Kidney (tissue), 14 donors: ENCODE data around the gene REM2. TPM values are rescaled to one million over a fixed set of nuclear protein-coding genes. Genes with fewer than 3 reads are reported as not detected.
A peak's percentile ranks its signal among the peaks of the same experiment; 100 is the strongest.

Experiments
- DNase-seq, 5 donors: peaks; one replicate each; pipeline ENCODE4 v3.0.0-alpha.2; 2013 to 2020
- FAIRE-seq: peaks from 2 replicates; lab custom pipeline; 2012; peaks lifted over from hg19 to GRCh38; lab: Jason Lieb, UNC
- H3K27ac ChIP-seq, 2 donors: one replicate each; pipeline ENCODE4 v1.7.0; 2013; ENCODE audit warnings: low read depth in 2 of 2, low read length in 2 of 2, inconsistent platforms in 1 of 2
- H3K27me3 ChIP-seq: one replicate; pipeline ENCODE4 v1.7.1; 2013; ENCODE audit warnings: low read length, inconsistent platforms; ENCODE audit not compliant: control insufficient read depth, insufficient read depth
- H3K36me3 ChIP-seq, 3 donors: one replicate each; pipeline versions ENCODE4 v1.7.0 to v1.7.1; 2013; ENCODE audit warnings: low read length in 3 of 3, control low read depth in 1 of 3, inconsistent platforms in 1 of 3; ENCODE audit not compliant: insufficient read depth in 3 of 3, control insufficient read depth in 2 of 3
- H3K4me1 ChIP-seq, 3 donors: one replicate each; pipeline versions ENCODE4 v1.7.0 to v1.7.1; 2013; ENCODE audit warnings: low read length in 3 of 3, inconsistent platforms in 1 of 3, low read depth in 1 of 3; ENCODE audit not compliant: control insufficient read depth in 2 of 3, insufficient read depth in 2 of 3
- H3K4me3 ChIP-seq, 3 donors: one replicate each; pipeline versions ENCODE4 v1.7.0 to v1.8.1; 2013; ENCODE audit warnings: low read length in 3 of 3, control low read depth in 1 of 3, inconsistent platforms in 1 of 3
- H3K9ac ChIP-seq, 3 donors: one replicate each; pipeline versions ENCODE4 v1.7.0 to v1.7.1; 2013; ENCODE audit warnings: low read length in 3 of 3, control low read depth in 1 of 3, inconsistent platforms in 1 of 3
- H3K9me3 ChIP-seq, 3 donors: one replicate each; pipeline versions ENCODE4 v1.7.0 to v1.7.1; 2013; ENCODE audit warnings: low read length in 3 of 3, control low read depth in 1 of 3, inconsistent platforms in 1 of 3; ENCODE audit not compliant: control insufficient read depth in 2 of 3, insufficient read depth in 1 of 3
- intact Hi-C: fragments of 100-400 bp; cut with DNase I; formaldehyde crosslinking; loops from one replicate; pipeline ENCODE4 v1.11.1; 2022
- polyA plus RNA-seq: library from polyadenylated mRNA; stranded (reverse); fragments of 350-450 nt; fragmentation: Illumina TruSeq; extraction: RNeasy Lipid Tissue Mini Kit (QIAGEN cat#74804); gene quantifications from one replicate; pipeline ENCODE4 v1.2.3, GENCODE V29; 2014; ENCODE audit warnings: low read depth, low replicate concordance; ENCODE audit not compliant: insufficient read depth
- total RNA-seq: library from RNA; stranded (reverse); fragmentation: NEBNext Ultra II Directional; extraction: Animal tissue kit (Norgen Biotek cat#: 25700); gene quantifications from one replicate; pipeline ENCODE4 v1.2.1, GENCODE V29; 2021
- TF ChIP-seq, protein P1 (sequence below): IDR thresholded peaks from 3 replicates; pipeline ENCODE4 v1.5.1; 2012; ENCODE audit warnings: mild to moderate bottlenecking, moderate library complexity, borderline replicate concordance; ENCODE audit not compliant: insufficient read depth; ENCODE audit errors: extremely low read depth
- donor health status: control.
- donor health status: control.
- donor health status: control.
- donor health status: control.
- donor health status: control.
- donor health status: DM: yes; HTN: yes; CAD: no.
- donor health status: Normal renal cell carcinoma (clear cell type).

The REM2 gene
- total and polyA plus RNA-seq, 2 donors from 2014 or later = 0.63 to 0.77 TPM

DNA sequence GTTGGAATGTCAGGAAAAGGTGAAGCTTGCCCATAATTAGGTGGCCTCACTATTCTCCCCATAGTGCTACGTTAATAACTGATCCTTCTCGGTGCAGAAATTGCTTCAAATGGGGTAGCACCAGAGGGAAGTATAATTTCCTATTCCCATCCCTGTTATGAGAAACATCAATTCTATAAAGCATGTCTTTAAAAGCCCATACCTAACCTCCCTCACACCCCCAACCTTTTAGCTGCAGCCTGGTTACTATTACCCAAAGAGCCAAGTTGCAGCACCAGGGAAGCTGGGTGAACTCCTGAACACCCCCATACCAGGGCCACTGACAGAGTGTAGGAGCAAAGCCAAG is 20.7 kb downstream of the REM2 start:
- H3K27me3 ChIP-seq = no peaks in the 10 kb centered on the region
- peak overlapping the region in 1 of 3 donors; percentile 26 for H3K9ac ChIP-seq
- H3K4me1 ChIP-seq = peaks cover 0 to 11% (median 0%) of the 10 kb centered on the region in 3 donors
- TF ChIP-seq, protein P1, sequence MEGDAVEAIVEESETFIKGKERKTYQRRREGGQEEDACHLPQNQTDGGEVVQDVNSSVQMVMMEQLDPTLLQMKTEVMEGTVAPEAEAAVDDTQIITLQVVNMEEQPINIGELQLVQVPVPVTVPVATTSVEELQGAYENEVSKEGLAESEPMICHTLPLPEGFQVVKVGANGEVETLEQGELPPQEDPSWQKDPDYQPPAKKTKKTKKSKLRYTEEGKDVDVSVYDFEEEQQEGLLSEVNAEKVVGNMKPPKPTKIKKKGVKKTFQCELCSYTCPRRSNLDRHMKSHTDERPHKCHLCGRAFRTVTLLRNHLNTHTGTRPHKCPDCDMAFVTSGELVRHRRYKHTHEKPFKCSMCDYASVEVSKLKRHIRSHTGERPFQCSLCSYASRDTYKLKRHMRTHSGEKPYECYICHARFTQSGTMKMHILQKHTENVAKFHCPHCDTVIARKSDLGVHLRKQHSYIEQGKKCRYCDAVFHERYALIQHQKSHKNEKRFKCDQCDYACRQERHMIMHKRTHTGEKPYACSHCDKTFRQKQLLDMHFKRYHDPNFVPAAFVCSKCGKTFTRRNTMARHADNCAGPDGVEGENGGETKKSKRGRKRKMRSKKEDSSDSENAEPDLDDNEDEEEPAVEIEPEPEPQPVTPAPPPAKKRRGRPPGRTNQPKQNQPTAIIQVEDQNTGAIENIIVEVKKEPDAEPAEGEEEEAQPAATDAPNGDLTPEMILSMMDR = no peak
- peaks cover 31 to 66% (median 52%) of the 10 kb centered on the region in 3 donors for H3K36me3 ChIP-seq
- intact Hi-C loops = no loop called here
- no peak overlapping the region for H3K4me3 ChIP-seq
- H3K27ac ChIP-seq = no peak overlapping the region
- H3K9me3 ChIP-seq = no peaks in the 10 kb centered on the region
- DNase-seq (no peak), FAIRE-seq (no peak)

DNA sequence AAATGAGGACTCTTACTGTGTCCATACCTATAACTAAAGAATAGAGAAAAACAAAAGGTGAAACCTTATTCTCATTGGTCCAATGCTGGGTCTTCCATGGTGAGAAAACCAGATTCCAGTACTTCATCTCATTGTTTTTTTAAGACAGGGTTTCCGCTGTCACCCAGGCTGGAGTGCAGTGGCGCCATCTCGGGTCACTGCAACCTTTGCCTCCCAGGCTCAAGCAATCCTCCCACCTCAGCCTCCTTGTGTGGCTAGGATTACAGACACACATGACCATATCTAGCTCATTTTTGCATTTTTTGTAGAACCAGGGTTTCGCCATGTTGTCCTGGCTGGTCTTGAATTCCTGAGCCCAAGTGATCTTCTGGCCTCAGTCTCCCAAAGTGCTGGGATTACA is 22.6 kb downstream of the REM2 start:
- H3K36me3 ChIP-seq = peaks cover 35 to 77% (median 61%) of the 10 kb centered on the region in 3 donors
- no peak overlapping the region for H3K27ac ChIP-seq
- H3K4me3 ChIP-seq = no peak overlapping the region
- no peak for DNase-seq
- H3K9me3 ChIP-seq = no peaks in the 10 kb centered on the region
- TF ChIP-seq, protein P1 = no peak
- no peak for FAIRE-seq
- no peak overlapping the region for H3K9ac ChIP-seq
- H3K27me3 ChIP-seq = no peaks in the 10 kb centered on the region
- intact Hi-C loops = no loop called here
- H3K4me1 ChIP-seq = peaks cover 0 to 11% (median 0%) of the 10 kb centered on the region in 3 donors

DNA sequence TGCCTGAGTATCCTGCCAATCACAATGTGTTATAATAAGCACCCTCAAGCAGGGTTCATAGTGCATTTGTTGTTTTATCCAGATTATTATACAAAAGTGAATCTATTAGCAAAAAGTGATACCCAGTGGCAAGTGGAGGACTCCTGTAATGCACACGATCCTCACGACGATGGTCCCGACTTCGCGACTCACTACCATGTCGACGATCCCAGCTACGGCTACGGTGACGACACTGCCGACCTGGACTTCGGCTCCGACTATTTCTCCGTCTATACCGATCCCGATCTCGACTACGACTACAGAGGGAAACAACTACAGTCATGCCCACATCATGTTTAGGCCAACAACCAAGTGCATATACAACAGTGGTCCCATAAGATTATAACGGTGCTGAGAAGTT is 23.1 kb downstream of the REM2 start:
- intact Hi-C loops = no loop called here
- H3K27me3 ChIP-seq = no peaks in the 10 kb centered on the region
- DNase-seq = no peak
- peaks cover 0 to 11% (median 0%) of the 10 kb centered on the region in 3 donors for H3K4me1 ChIP-seq
- no peak overlapping the region for H3K4me3 ChIP-seq
- H3K9me3 ChIP-seq = no peaks in the 10 kb centered on the region
- H3K36me3 ChIP-seq = peaks cover 35 to 77% (median 57%) of the 10 kb centered on the region in 3 donors
- no peak overlapping the region for H3K9ac ChIP-seq
- TF ChIP-seq, protein P1 = no peak
- no peak overlapping the region for H3K27ac ChIP-seq
- FAIRE-seq = no peak

DNA sequence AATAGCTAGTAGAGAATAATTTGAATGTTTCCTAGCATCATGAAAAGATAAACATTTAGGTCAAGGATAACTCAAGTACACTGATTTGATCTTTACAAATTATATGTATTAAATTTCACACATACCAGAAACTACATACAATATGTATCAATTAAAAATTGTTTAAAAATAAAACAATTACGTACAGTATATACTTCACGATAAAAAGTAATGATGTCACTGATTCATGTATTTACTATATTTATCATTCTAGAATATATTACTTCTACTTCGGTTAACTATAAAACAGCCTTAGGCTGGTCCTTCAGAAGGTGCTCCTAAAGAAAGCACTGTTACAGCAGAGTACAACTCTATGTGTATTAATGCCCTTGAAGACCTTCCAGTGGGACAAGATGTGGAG is 24.4 kb downstream of the REM2 start:
- H3K27ac ChIP-seq = no peak overlapping the region
- no peaks in the 10 kb centered on the region for H3K9me3 ChIP-seq
- H3K9ac ChIP-seq = no peak overlapping the region
- H3K36me3 ChIP-seq = peaks cover 31 to 63% (median 45%) of the 10 kb centered on the region in 3 donors
- peak; percentile 52 for FAIRE-seq
- peaks cover 0 to 11% (median 0%) of the 10 kb centered on the region in 3 donors for H3K4me1 ChIP-seq
- no peak overlapping the region for H3K4me3 ChIP-seq
- no peaks in the 10 kb centered on the region for H3K27me3 ChIP-seq
- intact Hi-C loops = no loop called here
- TF ChIP-seq, protein P1 = no peak
- no peak for DNase-seq
